CD8-positive, alpha-beta memory T cell (primary cell): ENCODE data around the gene UCK2. TPM values are rescaled to one million over a fixed set of nuclear protein-coding genes. Genes with fewer than 3 reads are reported as not detected.

Experiments used
- CTCF ChIA-PET: fragments of 350-600 bp; sonication (Branson Sonifier 250); formaldehyde crosslinking; loops from one replicate; lab custom pipeline; 2021; ENCODE audit warnings: antibody characterized with exemption; lab: Charles Lee
- POLR2A ChIA-PET: fragments of 350-600 bp; sonication (Branson Sonifier 250); formaldehyde crosslinking; loops from one replicate; lab custom pipeline; 2021; ENCODE audit warnings: antibody characterized with exemption; lab: Charles Lee
- DNase-seq, 5 donors: peaks; one replicate each; pipeline versions ENCODE4 v3.0.0 to v3.0.0-alpha.2; 2020 to 2022; ENCODE audit warnings: mixed read lengths in 1 of 5
- H3K27ac ChIP-seq: one replicate; pipeline ENCODE4 v1.7.0; 2013; ENCODE audit warnings: low read depth, mild to moderate bottlenecking, low read length, moderate library complexity
- H3K27me3 ChIP-seq: 2 replicates; pipeline ENCODE4 v1.7.0; 2013; ENCODE audit warnings: low read length, mild to moderate bottlenecking; ENCODE audit not compliant: insufficient read depth, poor library complexity, severe bottlenecking
- H3K36me3 ChIP-seq: 2 replicates; pipeline ENCODE4 v1.7.0; 2013; ENCODE audit warnings: mild to moderate bottlenecking, low read length, moderate library complexity; ENCODE audit not compliant: insufficient read depth
- H3K4me1 ChIP-seq: 2 replicates; pipeline ENCODE4 v1.7.0; 2013; ENCODE audit warnings: mild to moderate bottlenecking, low read length, moderate library complexity; ENCODE audit not compliant: insufficient read depth
- H3K4me3 ChIP-seq: 2 replicates; pipeline ENCODE4 v1.7.0; 2013; ENCODE audit warnings: mild to moderate bottlenecking, low read length
- H3K9me3 ChIP-seq: 2 replicates; pipeline ENCODE4 v1.7.0; 2013; ENCODE audit warnings: mild to moderate bottlenecking, low read length
- H3K27ac Mint-ChIP-seq, 8 donors: one replicate each; pipeline ENCODE4 v1.8.0; 2020 to 2021; ENCODE audit warnings: mixed read lengths in 8 of 8, mild to moderate bottlenecking in 6 of 8, inconsistent platforms in 3 of 8, moderate library complexity in 3 of 8
- H3K27me3 Mint-ChIP-seq, 2 donors: one replicate each; pipeline ENCODE4 v1.8.0; 2020 to 2021; ENCODE audit warnings: mixed read lengths in 2 of 2, mild to moderate bottlenecking in 1 of 2, moderate library complexity in 1 of 2
- H3K36me3 Mint-ChIP-seq, 3 donors: one replicate each; pipeline ENCODE4 v1.8.0; 2020 to 2021; ENCODE audit warnings: mixed read lengths in 3 of 3, inconsistent platforms in 1 of 3, mild to moderate bottlenecking in 1 of 3
- H3K4me1 Mint-ChIP-seq, 3 donors: one replicate each; pipeline ENCODE4 v1.8.0; 2020 to 2021; ENCODE audit warnings: mixed read lengths in 3 of 3, inconsistent platforms in 1 of 3, mild to moderate bottlenecking in 1 of 3
- H3K4me3 Mint-ChIP-seq, 7 donors: one replicate each; pipeline ENCODE4 v1.8.0; 2020 to 2021; ENCODE audit warnings: mixed read lengths in 7 of 7, mild to moderate bottlenecking in 6 of 7, moderate library complexity in 4 of 7, inconsistent platforms in 2 of 7
- H3K9me3 Mint-ChIP-seq, 5 donors: one replicate each; pipeline ENCODE4 v1.8.0; 2020 to 2022; ENCODE audit warnings: mixed read lengths in 5 of 5, mild to moderate bottlenecking in 3 of 5, moderate library complexity in 2 of 5, inconsistent platforms in 1 of 5
- polyA plus RNA-seq: library from polyadenylated mRNA; unstranded; fragments of 300-500 nt; fragmentation: Illumina TruSeq; gene quantifications from one replicate; pipeline ENCODE4 v1.2.3, GENCODE V29; 2021
- total RNA-seq, 2 experiments: library from RNA; stranded (reverse); gene quantifications; one replicate each; pipeline ENCODE4 v1.2.3, GENCODE V29; 2021

The UCK2 gene
- total and polyA plus RNA-seq, 3 experiments from 2014 or later: 10.7 to 100 (median 97.4) TPM

GRCh38 chr1:165844114-165844798, 16.8 kb downstream of the UCK2 start:
- Histone ChIP-seq H3K36me3 (no peaks in the 10 kb centered on the region), H3K9me3 (no peaks in the 10 kb centered on the region), H3K4me3 (no peak overlapping the region), H3K4me1 (peaks cover 13% of the 10 kb centered on the region), H3K27ac (no peak overlapping the region), H3K27me3 (no peaks in the 10 kb centered on the region)
- no peaks in the 10 kb centered on the region for H3K27me3 Mint-ChIP-seq
- H3K9me3 Mint-ChIP-seq: no peaks in the 10 kb centered on the region
- ChIA-PET CTCF (no interaction called here), POLR2A (no interaction called here)
- H3K4me1 Mint-ChIP-seq: peaks cover 19 to 48% (median 35%) of the 10 kb centered on the region in 3 donors
- H3K4me3 Mint-ChIP-seq: no peak overlapping the region
- no peak for DNase-seq
- H3K36me3 Mint-ChIP-seq: no peaks in the 10 kb centered on the region
- peak overlapping the region in 1 of 8 donors; percentile 21 for H3K27ac Mint-ChIP-seq

GRCh38 chr1:165844933-165845332, 17.5 kb downstream of the UCK2 start:
- Histone ChIP-seq H3K36me3 (no peaks in the 10 kb centered on the region), H3K27ac (no peak overlapping the region), H3K4me3 (no peak overlapping the region), H3K27me3 (no peaks in the 10 kb centered on the region), H3K9me3 (no peaks in the 10 kb centered on the region), H3K4me1 (peaks cover 13% of the 10 kb centered on the region)
- Mint-ChIP-seq H3K9me3 (no peaks in the 10 kb centered on the region), H3K27ac (no peak overlapping the region), H3K4me3 (no peak overlapping the region), H3K27me3 (no peaks in the 10 kb centered on the region), H3K4me1 (peaks cover 24 to 51% (median 42%) of the 10 kb centered on the region in 3 donors), H3K36me3 (no peaks in the 10 kb centered on the region)
- DNase-seq: no peak
- POLR2A ChIA-PET: no interaction called here
- CTCF ChIA-PET: no interaction called here

GRCh38 chr1:165845569-165845968, 18.2 kb downstream of the UCK2 start:
- no peak overlapping the region for H3K4me3 ChIP-seq
- peaks cover 24 to 51% (median 42%) of the 10 kb centered on the region in 3 donors for H3K4me1 Mint-ChIP-seq
- H3K4me1 ChIP-seq: peaks cover 13% of the 10 kb centered on the region
- no peaks in the 10 kb centered on the region for H3K36me3 ChIP-seq
- H3K27ac ChIP-seq: no peak overlapping the region
- no peaks in the 10 kb centered on the region for H3K9me3 Mint-ChIP-seq
- H3K27me3 Mint-ChIP-seq: no peaks in the 10 kb centered on the region
- no peaks in the 10 kb centered on the region for H3K36me3 Mint-ChIP-seq
- no peaks in the 10 kb centered on the region for H3K27me3 ChIP-seq
- CTCF ChIA-PET: no interaction called here
- peak overlapping the region in 2 of 8 donors; percentile 5 to 57 for H3K27ac Mint-ChIP-seq
- POLR2A ChIA-PET: no interaction called here
- no peak for DNase-seq
- no peaks in the 10 kb centered on the region for H3K9me3 ChIP-seq
- H3K4me3 Mint-ChIP-seq: no peak overlapping the region

GRCh38 chr1:165845992-165846748, 18.8 kb downstream of the UCK2 start:
- Histone ChIP-seq H3K36me3 (no peaks in the 10 kb centered on the region), H3K27ac (no peak overlapping the region), H3K4me3 (no peak overlapping the region), H3K27me3 (no peaks in the 10 kb centered on the region), H3K4me1 (peaks cover 17% of the 10 kb centered on the region), H3K9me3 (no peaks in the 10 kb centered on the region)
- H3K27ac Mint-ChIP-seq: no peak overlapping the region
- ChIA-PET POLR2A (no interaction called here), CTCF (interaction anchor here (1.4 kb wide), 1 partner anchor 23 kb away, joined by 3 read pairs; no protein-coding TSS in a partner anchor)
- peaks cover 28 to 55% (median 46%) of the 10 kb centered on the region in 3 donors for H3K4me1 Mint-ChIP-seq
- no peak for DNase-seq
- H3K9me3 Mint-ChIP-seq: no peaks in the 10 kb centered on the region
- no peak overlapping the region for H3K4me3 Mint-ChIP-seq
- H3K36me3 Mint-ChIP-seq: no peaks in the 10 kb centered on the region
- H3K27me3 Mint-ChIP-seq: no peaks in the 10 kb centered on the region

GRCh38 chr1:165847486-165847885, 20.1 kb downstream of the UCK2 start:
- Mint-ChIP-seq H3K9me3 (no peaks in the 10 kb centered on the region), H3K4me1 (peaks cover 33 to 57% (median 42%) of the 10 kb centered on the region in 3 donors), H3K36me3 (no peaks in the 10 kb centered on the region), H3K27me3 (no peaks in the 10 kb centered on the region), H3K27ac (no peak overlapping the region), H3K4me3 (peak overlapping the region in 1 of 7 donors; percentile 49)
- Histone ChIP-seq H3K9me3 (no peaks in the 10 kb centered on the region), H3K4me1 (peaks cover 18% of the 10 kb centered on the region), H3K27ac (no peak overlapping the region), H3K4me3 (no peak overlapping the region), H3K36me3 (no peaks in the 10 kb centered on the region), H3K27me3 (no peaks in the 10 kb centered on the region)
- ChIA-PET CTCF (interaction anchor here (1.4 kb wide), 1 partner anchor 24 kb away, joined by 3 read pairs; no protein-coding TSS in a partner anchor), POLR2A (no interaction called here)
- DNase-seq: no peak

- no peak overlapping the region for H3K4me3 Mint-ChIP-seq
- Histone ChIP-seq H3K4me3 (no peak overlapping the region), H3K27me3 (no peaks in the 10 kb centered on the region), H3K27ac (no peak overlapping the region), H3K36me3 (no peaks in the 10 kb centered on the region), H3K9me3 (no peaks in the 10 kb centered on the region), H3K4me1 (peaks cover 8% of the 10 kb centered on the region)
- H3K27me3 Mint-ChIP-seq: peaks cover 0 to 1% of the 10 kb centered on the region in 2 donors
- POLR2A ChIA-PET: no interaction called here
- H3K9me3 Mint-ChIP-seq: no peaks in the 10 kb centered on the region
- CTCF ChIA-PET: no interaction called here
- H3K4me1 Mint-ChIP-seq: peaks cover 32 to 51% (median 41%) of the 10 kb centered on the region in 3 donors
- DNase-seq: no peak
- peak overlapping the region in 2 of 8 donors; percentile 18 to 91 for H3K27ac Mint-ChIP-seq
- no peaks in the 10 kb centered on the region for H3K36me3 Mint-ChIP-seq
These were observed 22.1 kb downstream of the UCK2 start for GRCh38 chr1:165849353-165850133.

GRCh38 chr1:165851034-165851658, 23.7 kb downstream of the UCK2 start:
- no peaks in the 10 kb centered on the region for H3K36me3 Mint-ChIP-seq
- Histone ChIP-seq H3K27ac (no peak overlapping the region), H3K4me1 (peaks cover 8% of the 10 kb centered on the region), H3K9me3 (no peaks in the 10 kb centered on the region), H3K27me3 (no peaks in the 10 kb centered on the region), H3K4me3 (no peak overlapping the region), H3K36me3 (no peaks in the 10 kb centered on the region)
- ChIA-PET CTCF (no interaction called here), POLR2A (no interaction called here)
- peak overlapping the region in 1 of 7 donors; percentile 9 for H3K4me3 Mint-ChIP-seq
- H3K27ac Mint-ChIP-seq: peak overlapping the region in 1 of 8 donors; percentile 20
- H3K9me3 Mint-ChIP-seq: no peaks in the 10 kb centered on the region
- peaks cover 0 to 1% of the 10 kb centered on the region in 2 donors for H3K27me3 Mint-ChIP-seq
- H3K4me1 Mint-ChIP-seq: peaks cover 32 to 55% (median 34%) of the 10 kb centered on the region in 3 donors
- no peak for DNase-seq
